K562 (cell line): ENCODE data around the gene MICALL2. TPM values are rescaled to one million over a fixed set of nuclear protein-coding genes. Genes with fewer than 3 reads are reported as not detected.

Experiments used
- ATAC-seq: fragments of 200-7000 bp; cut with Tn5 transposase; 3 replicates; pipeline ENCODE4 v1.9.1; 2020; ENCODE audit warnings: moderate library complexity
- BruUV-seq: library from RNA; stranded (reverse); fragments of 400-500 nt; replicated peaks from 2 replicates; lab custom pipeline; 2021; lab: Mats Ljungman, UMichigan
- CTCF ChIA-PET: fragments of 300-600 bp; formaldehyde crosslinking; extraction: SDS; loops from one replicate; lab custom pipeline; 2021; ENCODE audit warnings: low intra/inter-chr PET ratio; lab: Yijun Ruan, JAX
- POLR2A ChIA-PET: fragments of 300-600, 350-650 bp; sonication (Branson Sonifier 250); formaldehyde crosslinking; extraction: SDS; loops from one replicate; lab custom pipeline; 2021; ENCODE audit warnings: antibody characterized with exemption, inconsistent platforms; lab: Yijun Ruan, JAX
- DNase-seq, 4 experiments: peaks; one replicate each; pipeline versions ENCODE4 v3.0.0 to v3.0.0-alpha.2; 2011 to 2018; ENCODE audit warnings: low spot score in 3 of 4, mixed read lengths in 3 of 4; ENCODE audit errors: extremely low read depth in 1 of 4
- FAIRE-seq: peaks from 2 replicates; lab custom pipeline; 2011; peaks lifted over from hg19 to GRCh38; lab: Jason Lieb, UNC
- H2AFZ ChIP-seq: 2 replicates; pipeline ENCODE4 v1.6.0; 2011; ENCODE audit warnings: low read depth, low read length, control low read depth, inconsistent platforms
- H3K27ac ChIP-seq: fragments of 200-600 bp; 3 replicates; pipeline ENCODE4 v1.8.0; 2011; ENCODE audit warnings: low read depth, mild to moderate bottlenecking, control low read depth, inconsistent platforms, low read length, moderate library complexity, mixed read lengths; ENCODE audit errors: extremely low read depth
- H3K27me3 ChIP-seq, 2 experiments: fragments of 300-600 bp in 1 of 2; 2 replicates in 1 of 2; 3 replicates in 1 of 2; pipeline versions ENCODE4 v1.6.0 to v1.8.0; 2011; ENCODE audit warnings: inconsistent platforms in 2 of 2, low read length in 2 of 2, mild to moderate bottlenecking in 1 of 2, mixed read lengths in 1 of 2, moderate library complexity in 1 of 2; ENCODE audit not compliant: control insufficient read depth in 2 of 2, insufficient read depth in 2 of 2
- H3K36me3 ChIP-seq: fragments of 300-600 bp; 3 replicates; pipeline ENCODE4 v1.8.0; 2011; ENCODE audit warnings: mild to moderate bottlenecking, low read length, inconsistent platforms; ENCODE audit not compliant: control insufficient read depth, insufficient read depth
- H3K4me1 ChIP-seq, 2 experiments: fragments of 200-600 bp in 1 of 2; replicated peaks in 1 of 2; 2 replicates in 1 of 2; 3 replicates in 1 of 2; pipeline versions ENCODE4 v1.5.1 to v1.8.0; 2011; ENCODE audit warnings: inconsistent platforms in 2 of 2, low read length in 2 of 2, mild to moderate bottlenecking in 1 of 2, mixed read lengths in 1 of 2, moderate library complexity in 1 of 2; ENCODE audit not compliant: control insufficient read depth in 2 of 2, insufficient read depth in 2 of 2
- H3K4me2 ChIP-seq: 2 replicates; pipeline ENCODE4 v1.6.1; 2011; ENCODE audit warnings: low read length, control low read depth, inconsistent platforms, mixed read lengths; ENCODE audit not compliant: insufficient read depth
- H3K4me3 ChIP-seq: fragments of 200-600 bp; sonication (generic), shearing (Covaris generic); 2 replicates; pipeline ENCODE4 v1.5.1; 2016; ENCODE audit warnings: control low read depth, inconsistent platforms
- H3K79me2 ChIP-seq: fragments of 200-600 bp; 3 replicates; pipeline ENCODE4 v1.8.0; 2011; ENCODE audit warnings: low read length, inconsistent platforms; ENCODE audit not compliant: control insufficient read depth, insufficient read depth
- H3K9ac ChIP-seq, 2 experiments: 2 replicates each; pipeline versions ENCODE4 v1.6.0 to v1.6.1; 2011; ENCODE audit warnings: low read depth in 2 of 2, low read length in 2 of 2, control low read depth in 1 of 2, inconsistent platforms in 1 of 2, mild to moderate bottlenecking in 1 of 2, mixed read lengths in 1 of 2; ENCODE audit not compliant: insufficient read depth in 1 of 2
- H3K9me1 ChIP-seq: one replicate; pipeline ENCODE4 v1.6.0; 2011; ENCODE audit warnings: inconsistent platforms, mild to moderate bottlenecking, low read length, moderate library complexity; ENCODE audit not compliant: control insufficient read depth, insufficient read depth
- H3K9me3 ChIP-seq: replicated peaks from 2 replicates; pipeline ENCODE4 v1.5.1; 2011; ENCODE audit warnings: low read depth, low read length, inconsistent platforms; ENCODE audit not compliant: control insufficient read depth, insufficient read depth
- H4K20me1 ChIP-seq: replicated peaks from 2 replicates; pipeline ENCODE4 v1.6.1; 2011; ENCODE audit warnings: low read length, inconsistent platforms, mixed read lengths; ENCODE audit not compliant: control insufficient read depth, insufficient read depth
- DACH1 ChIP-seq: fragments of 450-650 bp; IDR thresholded peaks from 2 replicates; pipeline ENCODE4 v1.6.1; 2018; ENCODE audit not compliant: partially characterized antibody
- NFYB ChIP-seq: IDR thresholded peaks from 2 replicates; pipeline ENCODE4 v1.6.1; 2011; ENCODE audit warnings: mild to moderate bottlenecking, moderate library complexity; ENCODE audit not compliant: insufficient read length; ENCODE audit errors: extremely low read depth
- SPI1 ChIP-seq: IDR thresholded peaks from 2 replicates; pipeline ENCODE4 v1.6.1; 2011; ENCODE audit warnings: low read depth, low read length, control low read depth, borderline replicate concordance
- SREBF2 ChIP-seq: sonication (generic); formaldehyde crosslinking; IDR thresholded peaks from 2 replicates; pipeline ENCODE4 v1.4.0; 2020; ENCODE audit warnings: mild to moderate bottlenecking, missing genetic modification reagents
- WGBS: fragments of 100-300 bp; shearing (Covaris generic); methylation state at CpG from one replicate; pipeline ENCODE4 v1.1.6; 2016; ENCODE audit warnings: low coverage, mixed read lengths; ENCODE audit not compliant: insufficient coverage; ENCODE audit errors: missing lambda C conversion rate; 5-methylcytosine and 5-hydroxymethylcytosine counted together
- in situ Hi-C: fragments of 300-500 bp; cut with MboI; formaldehyde crosslinking; loops from 4 replicates; pipeline ENCODE4 v1.15.0; 2018; ENCODE audit warnings: inconsistent platforms, mixed read lengths
- intact Hi-C: fragments of 100-400 bp; cut with micrococcal nuclease; formaldehyde crosslinking; loops from 2 replicates; pipeline ENCODE4 v1.14.2; 2022
- polyA plus RNA-seq, 8 experiments: library from polyadenylated mRNA; depleted of rRNA in 4 of 8; stranded (reverse) in 5 of 8; unstranded in 3 of 8; fragments of >200 nt; fragmentation: Nextera tagmentation in 2 of 8; fragmentation: Illumina TruSeq in 1 of 8; extraction: Ambion mirVana in 2 of 8; extraction: Trizol in 1 of 8; gene quantifications; 2 replicates each; pipeline versions ENCODE4 v1.2.1 to v1.2.3, GENCODE V29; 2011 to 2014; ENCODE audit warnings: inconsistent platforms in 1 of 8, missing spikeins in 1 of 8
- total RNA-seq, 7 experiments: library from RNA; depleted of rRNA in 6 of 7; stranded (reverse); fragments of >200 nt in 6 of 7; fragmentation: Illumina TruSeq in 2 of 7; extraction: Trizol in 2 of 7; gene quantifications; 2 replicates each; pipeline versions ENCODE4 v1.2.1 to v1.2.3, GENCODE V29; 2011 to 2021; ENCODE audit warnings: low replicate concordance in 1 of 7

MICALL2 gene
- total and polyA plus RNA-seq, 9 of the 15 experiments (the other 6 are each of a cell fraction or from before 2014, with no cell fraction given), result 1.8 to 103 (median 17.0) TPM

DNA sequence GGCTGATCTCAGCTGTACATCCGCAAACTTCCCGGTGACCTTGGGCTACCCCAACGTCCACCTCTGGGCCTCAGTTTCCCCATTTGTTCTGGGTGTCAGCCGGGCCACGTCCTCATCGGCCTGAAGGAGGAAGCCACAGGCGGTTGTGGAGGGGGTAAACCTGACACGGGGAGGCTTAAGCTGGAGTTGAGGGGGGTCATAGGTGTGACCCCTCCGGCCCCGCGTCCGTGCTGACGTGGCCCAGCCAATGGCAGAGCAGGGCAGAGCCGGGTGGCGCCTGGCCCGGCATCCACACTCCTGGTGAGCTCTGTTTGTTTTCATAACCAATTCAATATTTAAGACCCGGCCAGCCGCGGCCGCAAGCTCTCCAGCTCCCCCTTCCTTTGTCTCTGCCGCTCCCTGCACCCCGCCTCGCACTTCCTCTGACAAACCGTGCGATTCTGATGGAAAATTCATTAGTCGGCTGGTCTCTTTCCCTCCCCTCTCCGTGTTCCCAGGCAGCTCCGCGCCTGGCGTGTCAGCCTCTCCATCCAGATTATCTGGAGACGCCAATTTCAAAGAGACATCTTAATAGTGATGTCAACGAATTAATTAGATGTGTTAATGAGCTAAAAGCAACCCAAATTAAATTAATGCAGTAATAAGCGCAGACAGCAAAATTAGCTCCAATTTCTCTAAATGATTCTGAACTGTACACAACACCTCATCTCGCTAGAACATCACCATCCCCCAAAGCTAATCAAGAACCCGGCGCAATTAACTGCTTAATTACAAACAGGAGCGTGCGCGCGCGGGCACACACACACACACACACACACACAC, 55.4 kb downstream of the MICALL2 start:
- ChIA-PET POLR2A (interaction anchor here (0.6 to 1.3 kb wide), 7 partner anchors 9 to 204 kb away, joined by 3 to 6 read pairs (median 4); no protein-coding TSS in a partner anchor), CTCF (no interaction called here)
- TF ChIP-seq DACH1 (peak; percentile 14), SREBF2 (CRISPR knock-in tag) (no peak), NFYB (peak; percentile 6), SPI1 (0 out of 2 replicates have a peak, but pooled peaks have one; percentile 15)
- ATAC-seq (no peak; the same call in 2 of the 3 replicates), FAIRE-seq (no peak), DNase-seq (no peak)
- Histone ChIP-seq H3K36me3 (no peaks in the 10 kb centered on the region), H3K9ac (peak overlapping the region in 1 of 2 experiments; percentile 9; a peak in 1 of 4 replicates), H4K20me1 (peaks cover 2% of the 10 kb centered on the region; the same call in 1 of the 2 replicates), H3K4me2 (no peak overlapping the region), H3K4me1 (peaks cover 0 to 27% of the 10 kb centered on the region in 2 experiments; a peak in 2 of 5 replicates), H2AFZ (no peak overlapping the region), H3K79me2 (no peaks in the 10 kb centered on the region), H3K27me3 (peaks cover 42 to 75% of the 10 kb centered on the region in 2 experiments), H3K4me3 (no peak overlapping the region), H3K9me1 (no peaks in the 10 kb centered on the region), H3K27ac (no peak overlapping the region), H3K9me3 (no peaks in the 10 kb centered on the region)
- in situ Hi-C loops, result no loop called here
- no TSS peak for BruUV-seq
- WGBS, result 12% methylated on average over 31 of the region's 41 CpGs
- intact Hi-C loops, result no loop called here
